ENCODE measurements around the gene SSRP1.
A peak's percentile ranks its signal among the peaks of the same experiment; 100 is the strongest.

Gene SSRP1

GRCh38 chr11:57336111-57336666 is 497 bp upstream of the SSRP1 start:
- H3K4me1 ChIP-seq (ENCODE audit: control insufficient read depth, insufficient read depth, low read depth, low read length), result peaks cover 8% of the 10 kb centered on the region
- no peak overlapping the region for H4K91ac ChIP-seq (ENCODE audit: low read length)
- peak overlapping the region in 1 of 2 experiments; percentile 54 for H3K4ac ChIP-seq (ENCODE audit: low read depth in 1 of 2, low read length in 2 of 2)
- no peak overlapping the region for H3K14ac ChIP-seq (ENCODE audit: low read length in 2 of 2)
- H4K8ac ChIP-seq (ENCODE audit: low read length), result peak overlapping the region; percentile 55
- H3K36me3 ChIP-seq (ENCODE audit: control insufficient read depth in 1 of 2, insufficient read depth in 2 of 2, low read depth in 1 of 2, low read length in 2 of 2), result peaks cover 20 to 30% of the 10 kb centered on the region in 2 experiments
- no peak overlapping the region for H3K27ac ChIP-seq (ENCODE audit: low read length, poor library complexity, severe bottlenecking)
- no peak for DNase-seq
- H2AFZ ChIP-seq (ENCODE audit: low read depth, low read length), result peak overlapping the region; percentile 60
- peak overlapping the region; percentile 96 for H3K9ac ChIP-seq (ENCODE audit: low read length)
- H3K18ac ChIP-seq (ENCODE audit: low read depth in 1 of 2, low read length in 2 of 2), result peak overlapping the region; percentile 16 to 48
- 76% methylated on average over 11 of the region's 12 CpGs for WGBS
- peaks cover 17% of the 10 kb centered on the region for H3K79me1 ChIP-seq (replicated peaks; ENCODE audit: low read length, poor library complexity, severe bottlenecking)
- peaks cover 24 to 35% of the 10 kb centered on the region in 2 experiments for H3K27me3 ChIP-seq (ENCODE audit: control insufficient read depth in 1 of 2, insufficient read depth in 1 of 2, low read length in 2 of 2)
- H2BK15ac ChIP-seq (ENCODE audit: low read depth, poor library complexity, severe bottlenecking), result no peak overlapping the region
- H2BK5ac ChIP-seq (ENCODE audit: low read depth, low read length, poor library complexity, severe bottlenecking), result no peak overlapping the region
- H2AK5ac ChIP-seq (ENCODE audit: low read length, severe bottlenecking), result no peak overlapping the region
- peak overlapping the region in 1 of 2 experiments; percentile 80 for H3K4me3 ChIP-seq (ENCODE audit: insufficient read depth in 1 of 2, low read depth in 1 of 2, low read length in 2 of 2)
- H3K4me2 ChIP-seq (ENCODE audit: low read length, poor library complexity, severe bottlenecking), result peak overlapping the region; percentile 57
- H3K9me3 ChIP-seq (ENCODE audit: control insufficient read depth, low read length), result no peaks in the 10 kb centered on the region
- no peak overlapping the region for H2BK120ac ChIP-seq (ENCODE audit: low read depth, low read length)
- no peak overlapping the region for H2BK12ac ChIP-seq (ENCODE audit: low read length in 2 of 2)
- H3K23ac ChIP-seq (ENCODE audit: low read length in 2 of 2), result no peak overlapping the region

GRCh38 chr11:57335023-57335342 is 709 bp downstream of the SSRP1 start:
- Histone ChIP-seq H3K18ac (ENCODE audit: low read depth in 1 of 2, low read length in 2 of 2) (peak overlapping the region in 1 of 2 experiments; percentile 73), H2BK12ac (ENCODE audit: low read length in 2 of 2) (peak overlapping the region in 1 of 2 experiments; percentile 28), H4K91ac (ENCODE audit: low read length) (no peak overlapping the region), H3K27ac (ENCODE audit: low read length, poor library complexity, severe bottlenecking) (peak overlapping the region; percentile 11), H3K9ac (ENCODE audit: low read length) (peak overlapping the region; percentile 93), H3K9me3 (ENCODE audit: control insufficient read depth, low read length) (no peaks in the 10 kb centered on the region), H3K4me1 (ENCODE audit: control insufficient read depth, insufficient read depth, low read depth, low read length) (peaks cover 8% of the 10 kb centered on the region), H2BK15ac (ENCODE audit: low read depth, poor library complexity, severe bottlenecking) (no peak overlapping the region), H4K8ac (ENCODE audit: low read length) (peak overlapping the region; percentile 70), H2BK120ac (ENCODE audit: low read depth, low read length) (no peak overlapping the region), H3K4me3 (ENCODE audit: insufficient read depth in 1 of 2, low read depth in 1 of 2, low read length in 2 of 2) (peak overlapping the region; percentile 80 to 83), H3K4me2 (ENCODE audit: low read length, poor library complexity, severe bottlenecking) (peak overlapping the region; percentile 77), H2AFZ (ENCODE audit: low read depth, low read length) (peak overlapping the region; percentile 15), H2BK5ac (ENCODE audit: low read depth, low read length, poor library complexity, severe bottlenecking) (no peak overlapping the region), H2AK5ac (ENCODE audit: low read length, severe bottlenecking) (no peak overlapping the region), H3K79me1 (replicated peaks; ENCODE audit: low read length, poor library complexity, severe bottlenecking) (peaks cover 26% of the 10 kb centered on the region), H3K14ac (ENCODE audit: low read length in 2 of 2) (no peak overlapping the region), H3K4ac (ENCODE audit: low read depth in 1 of 2, low read length in 2 of 2) (peak overlapping the region; percentile 21 to 51), H3K27me3 (ENCODE audit: control insufficient read depth in 1 of 2, insufficient read depth in 1 of 2, low read length in 2 of 2) (peaks cover 19 to 23% of the 10 kb centered on the region in 2 experiments), H3K23ac (ENCODE audit: low read length in 2 of 2) (no peak overlapping the region), H3K36me3 (ENCODE audit: control insufficient read depth in 1 of 2, insufficient read depth in 2 of 2, low read depth in 1 of 2, low read length in 2 of 2) (peaks cover 31 to 42% of the 10 kb centered on the region in 2 experiments)
- DNase-seq, result no peak
- 19% methylated on average over 7 of the region's 7 CpGs for WGBS

GRCh38 chr11:57332694-57333440 is 2.8 kb downstream of the SSRP1 start:
- peaks cover 45 to 63% of the 10 kb centered on the region in 2 experiments for H3K36me3 ChIP-seq (ENCODE audit: control insufficient read depth in 1 of 2, insufficient read depth in 2 of 2, low read depth in 1 of 2, low read length in 2 of 2)
- H3K4me2 ChIP-seq (ENCODE audit: low read length, poor library complexity, severe bottlenecking), result no peak overlapping the region
- peaks cover 0 to 2% of the 10 kb centered on the region in 2 experiments for H3K27me3 ChIP-seq (ENCODE audit: control insufficient read depth in 1 of 2, insufficient read depth in 1 of 2, low read length in 2 of 2)
- whole genome bisulfite sequencing, result 97% methylated on average over 11 of the region's 11 CpGs
- H3K23ac ChIP-seq (ENCODE audit: low read length in 2 of 2), result no peak overlapping the region
- no peak overlapping the region for H2BK15ac ChIP-seq (ENCODE audit: low read depth, poor library complexity, severe bottlenecking)
- no peak overlapping the region for H3K27ac ChIP-seq (ENCODE audit: low read length, poor library complexity, severe bottlenecking)
- H3K9me3 ChIP-seq (ENCODE audit: control insufficient read depth, low read length), result no peaks in the 10 kb centered on the region
- H2BK120ac ChIP-seq (ENCODE audit: low read depth, low read length), result no peak overlapping the region
- H2BK12ac ChIP-seq (ENCODE audit: low read length in 2 of 2), result no peak overlapping the region
- H3K14ac ChIP-seq (ENCODE audit: low read length in 2 of 2), result no peak overlapping the region
- no peak overlapping the region for H3K4me3 ChIP-seq (ENCODE audit: insufficient read depth in 1 of 2, low read depth in 1 of 2, low read length in 2 of 2)
- no peak overlapping the region for H3K4ac ChIP-seq (ENCODE audit: low read depth in 1 of 2, low read length in 2 of 2)
- H3K4me1 ChIP-seq (ENCODE audit: control insufficient read depth, insufficient read depth, low read depth, low read length), result peaks cover 8% of the 10 kb centered on the region
- H2AK5ac ChIP-seq (ENCODE audit: low read length, severe bottlenecking), result no peak overlapping the region
- H2BK5ac ChIP-seq (ENCODE audit: low read depth, low read length, poor library complexity, severe bottlenecking), result no peak overlapping the region
- H2AFZ ChIP-seq (ENCODE audit: low read depth, low read length), result no peak overlapping the region
- H4K8ac ChIP-seq (ENCODE audit: low read length), result no peak overlapping the region
- H3K79me1 ChIP-seq (replicated peaks; ENCODE audit: low read length, poor library complexity, severe bottlenecking), result peaks cover 44% of the 10 kb centered on the region
- peak overlapping the region; percentile 29 for H4K91ac ChIP-seq (ENCODE audit: low read length)
- no peak overlapping the region for H3K18ac ChIP-seq (ENCODE audit: low read depth in 1 of 2, low read length in 2 of 2)
- peak; percentile 86 for DNase-seq
- no peak overlapping the region for H3K9ac ChIP-seq (ENCODE audit: low read length)

GRCh38 chr11:57331720-57332119 is 4.0 kb downstream of the SSRP1 start:
- Histone ChIP-seq H4K8ac (ENCODE audit: low read length) (no peak overlapping the region), H3K4me2 (ENCODE audit: low read length, poor library complexity, severe bottlenecking) (no peak overlapping the region), H3K79me1 (replicated peaks; ENCODE audit: low read length, poor library complexity, severe bottlenecking) (peaks cover 44% of the 10 kb centered on the region), H3K14ac (ENCODE audit: low read length in 2 of 2) (no peak overlapping the region), H2BK120ac (ENCODE audit: low read depth, low read length) (no peak overlapping the region), H3K27me3 (ENCODE audit: control insufficient read depth in 1 of 2, insufficient read depth in 1 of 2, low read length in 2 of 2) (no peaks in the 10 kb centered on the region), H2AK5ac (ENCODE audit: low read length, severe bottlenecking) (no peak overlapping the region), H3K9me3 (ENCODE audit: control insufficient read depth, low read length) (no peaks in the 10 kb centered on the region), H4K91ac (ENCODE audit: low read length) (no peak overlapping the region), H3K36me3 (ENCODE audit: control insufficient read depth in 1 of 2, insufficient read depth in 2 of 2, low read depth in 1 of 2, low read length in 2 of 2) (peaks cover 56 to 75% of the 10 kb centered on the region in 2 experiments), H3K23ac (ENCODE audit: low read length in 2 of 2) (no peak overlapping the region), H3K4ac (ENCODE audit: low read depth in 1 of 2, low read length in 2 of 2) (no peak overlapping the region), H3K27ac (ENCODE audit: low read length, poor library complexity, severe bottlenecking) (no peak overlapping the region), H2BK12ac (ENCODE audit: low read length in 2 of 2) (no peak overlapping the region), H3K18ac (ENCODE audit: low read depth in 1 of 2, low read length in 2 of 2) (no peak overlapping the region), H3K9ac (ENCODE audit: low read length) (no peak overlapping the region), H3K4me3 (ENCODE audit: insufficient read depth in 1 of 2, low read depth in 1 of 2, low read length in 2 of 2) (peak overlapping the region in 1 of 2 experiments; percentile 15), H2BK15ac (ENCODE audit: low read depth, poor library complexity, severe bottlenecking) (no peak overlapping the region), H3K4me1 (ENCODE audit: control insufficient read depth, insufficient read depth, low read depth, low read length) (peaks cover 10% of the 10 kb centered on the region), H2AFZ (ENCODE audit: low read depth, low read length) (no peak overlapping the region), H2BK5ac (ENCODE audit: low read depth, low read length, poor library complexity, severe bottlenecking) (no peak overlapping the region)
- 97% methylated on average over 14 of the region's 14 CpGs for WGBS
- DNase-seq, result no peak
